ENCODE measurements around the gene RPS5.

GRCh38 chr19:58434217-58434616, 47.1 kb downstream of the RPS5 start:
- TF ChIP-seq POLR2A (IDR thresholded peaks at IDR 0.05): no peak
- TF ChIP-seq CTCF (IDR thresholded peaks at IDR 0.05): no peak

All from thyroid gland (tissue), 4 donors.